K562 (cell line): ENCODE data around the gene CLCF1. TPM values are rescaled to one million over a fixed set of nuclear protein-coding genes. Genes with fewer than 3 reads are reported as not detected.
A peak's percentile ranks its signal among the peaks of the same experiment; 100 is the strongest.

Source experiments
- CEBPB ChIP-seq: fragments of 450-650 bp; IDR thresholded peaks from 2 replicates; pipeline ENCODE4 v1.6.1; 2016; ENCODE audit warnings: missing genetic modification characterization, missing compliant biosample characterization
- EP300 ChIP-seq: IDR thresholded peaks from 2 replicates; pipeline ENCODE4 v1.6.1; 2012; ENCODE audit warnings: low read length, improper control_type of control experiment
- ETV1 ChIP-seq: fragments of 450-650 bp; conservative IDR thresholded peaks from 2 replicates; pipeline ENCODE4 v1.6.1; 2016; ENCODE audit warnings: missing genetic modification characterization, control low read depth, low read depth, missing compliant biosample characterization
- MEF2D ChIP-seq: conservative IDR thresholded peaks from 2 replicates; pipeline ENCODE4 v1.6.1; 2016; ENCODE audit warnings: low read depth, missing genetic modification characterization, missing compliant biosample characterization
- SAFB2 ChIP-seq: fragments of 200-400 bp; formaldehyde crosslinking; IDR thresholded peaks from 2 replicates; pipeline ENCODE4 v1.6.1; 2018; ENCODE audit warnings: borderline replicate concordance, low read length, low read depth, moderate library complexity; ENCODE audit not compliant: severe bottlenecking
- ZNF324 ChIP-seq: fragments of 250-450 bp; sonication (Bioruptor Pico); IDR thresholded peaks from 2 replicates; pipeline ENCODE4 v1.4.0; 2020; ENCODE audit warnings: mild to moderate bottlenecking
- ZNF696 ChIP-seq: fragments of 250-450 bp; sonication (Bioruptor Pico); conservative IDR thresholded peaks from 2 replicates; pipeline ENCODE4 v1.4.0; 2020; ENCODE audit warnings: mild to moderate bottlenecking, moderate library complexity
- polyA plus RNA-seq, 8 experiments: library from polyadenylated mRNA; depleted of rRNA in 4 of 8; stranded (reverse) in 5 of 8; unstranded in 3 of 8; fragments of >200 nt; fragmentation: Nextera tagmentation in 2 of 8; fragmentation: Illumina TruSeq in 1 of 8; extraction: Ambion mirVana in 2 of 8; extraction: Trizol in 1 of 8; gene quantifications; 2 replicates each; pipeline versions ENCODE4 v1.2.1 to v1.2.3, GENCODE V29; 2011 to 2014; ENCODE audit warnings: inconsistent platforms in 1 of 8, missing spikeins in 1 of 8
- total RNA-seq, 7 experiments: library from RNA; depleted of rRNA in 6 of 7; stranded (reverse); fragments of >200 nt in 6 of 7; fragmentation: Illumina TruSeq in 2 of 7; extraction: Trizol in 2 of 7; gene quantifications; 2 replicates each; pipeline versions ENCODE4 v1.2.1 to v1.2.3, GENCODE V29; 2011 to 2021; ENCODE audit warnings: low replicate concordance in 1 of 7
- TF ChIP-seq, protein P1 (sequence below): fragments of 250-450 bp; sonication (Bioruptor Pico); IDR thresholded peaks from 2 replicates; pipeline ENCODE4 v1.4.0; 2020; ENCODE audit warnings: mild to moderate bottlenecking
- TF ChIP-seq, protein P2 (sequence below): fragments of 150-350 bp; IDR thresholded peaks from 2 replicates; pipeline ENCODE4 v1.6.1; 2014; ENCODE audit warnings: low read depth, mild to moderate bottlenecking, low read length, borderline replicate concordance
- TF ChIP-seq, protein P3 (sequence below), 2 experiments: fragments of 450-650 bp in 1 of 2; sonication (generic) in 1 of 2; formaldehyde crosslinking in 1 of 2; IDR thresholded peaks; 2 replicates each; pipeline versions ENCODE4 v1.7.1 to v1.9.0; 2016 to 2022; ENCODE audit warnings: inconsistent platforms in 1 of 2, mild to moderate bottlenecking in 1 of 2, missing genetic modification reagents in 1 of 2

The CLCF1 gene
- total and polyA plus RNA-seq, 9 of the 15 experiments (the other 6 are each of a cell fraction or from before 2014, with no cell fraction given): 0.49 to 5.8 (median 3.0) TPM

GRCh38 chr11:67347964-67348749, 25.2 kb downstream of the CLCF1 start (continued):
- TF ChIP-seq, protein P1, sequence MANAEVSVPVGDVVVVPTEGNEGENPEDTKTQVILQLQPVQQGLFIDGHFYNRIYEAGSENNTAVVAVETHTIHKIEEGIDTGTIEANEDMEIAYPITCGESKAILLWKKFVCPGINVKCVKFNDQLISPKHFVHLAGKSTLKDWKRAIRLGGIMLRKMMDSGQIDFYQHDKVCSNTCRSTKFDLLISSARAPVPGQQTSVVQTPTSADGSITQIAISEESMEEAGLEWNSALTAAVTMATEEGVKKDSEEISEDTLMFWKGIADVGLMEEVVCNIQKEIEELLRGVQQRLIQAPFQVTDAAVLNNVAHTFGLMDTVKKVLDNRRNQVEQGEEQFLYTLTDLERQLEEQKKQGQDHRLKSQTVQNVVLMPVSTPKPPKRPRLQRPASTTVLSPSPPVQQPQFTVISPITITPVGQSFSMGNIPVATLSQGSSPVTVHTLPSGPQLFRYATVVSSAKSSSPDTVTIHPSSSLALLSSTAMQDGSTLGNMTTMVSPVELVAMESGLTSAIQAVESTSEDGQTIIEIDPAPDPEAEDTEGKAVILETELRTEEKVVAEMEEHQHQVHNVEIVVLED (CRISPR knock-in tag): peak; percentile 40; the same call in 1 of the 2 replicates
- TF ChIP-seq CEBPB (tag) (peak; percentile 89), ZNF324 (CRISPR knock-in tag) (peak; percentile 29; the same call in 1 of the 2 replicates), EP300 (peak; percentile 93), MEF2D (tag) (peak; percentile 69), ETV1 (tag) (peak; percentile 36; the same call in 1 of the 2 replicates), ZNF696 (CRISPR knock-in tag) (no peak), SAFB2 (no peak)
- TF ChIP-seq, protein P2, sequence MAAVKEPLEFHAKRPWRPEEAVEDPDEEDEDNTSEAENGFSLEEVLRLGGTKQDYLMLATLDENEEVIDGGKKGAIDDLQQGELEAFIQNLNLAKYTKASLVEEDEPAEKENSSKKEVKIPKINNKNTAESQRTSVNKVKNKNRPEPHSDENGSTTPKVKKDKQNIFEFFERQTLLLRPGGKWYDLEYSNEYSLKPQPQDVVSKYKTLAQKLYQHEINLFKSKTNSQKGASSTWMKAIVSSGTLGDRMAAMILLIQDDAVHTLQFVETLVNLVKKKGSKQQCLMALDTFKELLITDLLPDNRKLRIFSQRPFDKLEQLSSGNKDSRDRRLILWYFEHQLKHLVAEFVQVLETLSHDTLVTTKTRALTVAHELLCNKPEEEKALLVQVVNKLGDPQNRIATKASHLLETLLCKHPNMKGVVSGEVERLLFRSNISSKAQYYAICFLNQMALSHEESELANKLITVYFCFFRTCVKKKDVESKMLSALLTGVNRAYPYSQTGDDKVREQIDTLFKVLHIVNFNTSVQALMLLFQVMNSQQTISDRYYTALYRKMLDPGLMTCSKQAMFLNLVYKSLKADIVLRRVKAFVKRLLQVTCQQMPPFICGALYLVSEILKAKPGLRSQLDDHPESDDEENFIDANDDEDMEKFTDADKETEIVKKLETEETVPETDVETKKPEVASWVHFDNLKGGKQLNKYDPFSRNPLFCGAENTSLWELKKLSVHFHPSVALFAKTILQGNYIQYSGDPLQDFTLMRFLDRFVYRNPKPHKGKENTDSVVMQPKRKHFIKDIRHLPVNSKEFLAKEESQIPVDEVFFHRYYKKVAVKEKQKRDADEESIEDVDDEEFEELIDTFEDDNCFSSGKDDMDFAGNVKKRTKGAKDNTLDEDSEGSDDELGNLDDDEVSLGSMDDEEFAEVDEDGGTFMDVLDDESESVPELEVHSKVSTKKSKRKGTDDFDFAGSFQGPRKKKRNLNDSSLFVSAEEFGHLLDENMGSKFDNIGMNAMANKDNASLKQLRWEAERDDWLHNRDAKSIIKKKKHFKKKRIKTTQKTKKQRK: no peak
- TF ChIP-seq, protein P3, sequence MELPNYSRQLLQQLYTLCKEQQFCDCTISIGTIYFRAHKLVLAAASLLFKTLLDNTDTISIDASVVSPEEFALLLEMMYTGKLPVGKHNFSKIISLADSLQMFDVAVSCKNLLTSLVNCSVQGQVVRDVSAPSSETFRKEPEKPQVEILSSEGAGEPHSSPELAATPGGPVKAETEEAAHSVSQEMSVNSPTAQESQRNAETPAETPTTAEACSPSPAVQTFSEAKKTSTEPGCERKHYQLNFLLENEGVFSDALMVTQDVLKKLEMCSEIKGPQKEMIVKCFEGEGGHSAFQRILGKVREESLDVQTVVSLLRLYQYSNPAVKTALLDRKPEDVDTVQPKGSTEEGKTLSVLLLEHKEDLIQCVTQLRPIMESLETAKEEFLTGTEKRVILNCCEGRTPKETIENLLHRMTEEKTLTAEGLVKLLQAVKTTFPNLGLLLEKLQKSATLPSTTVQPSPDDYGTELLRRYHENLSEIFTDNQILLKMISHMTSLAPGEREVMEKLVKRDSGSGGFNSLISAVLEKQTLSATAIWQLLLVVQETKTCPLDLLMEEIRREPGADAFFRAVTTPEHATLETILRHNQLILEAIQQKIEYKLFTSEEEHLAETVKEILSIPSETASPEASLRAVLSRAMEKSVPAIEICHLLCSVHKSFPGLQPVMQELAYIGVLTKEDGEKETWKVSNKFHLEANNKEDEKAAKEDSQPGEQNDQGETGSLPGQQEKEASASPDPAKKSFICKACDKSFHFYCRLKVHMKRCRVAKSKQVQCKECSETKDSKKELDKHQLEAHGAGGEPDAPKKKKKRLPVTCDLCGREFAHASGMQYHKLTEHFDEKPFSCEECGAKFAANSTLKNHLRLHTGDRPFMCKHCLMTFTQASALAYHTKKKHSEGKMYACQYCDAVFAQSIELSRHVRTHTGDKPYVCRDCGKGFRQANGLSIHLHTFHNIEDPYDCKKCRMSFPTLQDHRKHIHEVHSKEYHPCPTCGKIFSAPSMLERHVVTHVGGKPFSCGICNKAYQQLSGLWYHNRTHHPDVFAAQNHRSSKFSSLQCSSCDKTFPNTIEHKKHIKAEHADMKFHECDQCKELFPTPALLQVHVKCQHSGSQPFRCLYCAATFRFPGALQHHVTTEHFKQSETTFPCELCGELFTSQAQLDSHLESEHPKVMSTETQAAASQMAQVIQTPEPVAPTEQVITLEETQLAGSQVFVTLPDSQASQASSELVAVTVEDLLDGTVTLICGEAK (IDR thresholded peaks at IDR 0.05): no peak
- TF ChIP-seq, protein P3 (CRISPR knock-in tag; IDR thresholded peaks at IDR 0.05): no peak
